C1 segment of cervical spinal cord (tissue), 14 donors: ENCODE measurements around the gene MBD4.
"Not testable (repeated sequence)": the region's sequence is repeated elsewhere in the genome, so short reads cannot be mapped to it uniquely, and the experiment has no call there.

Experiments
- DNase-seq, 14 donors: peaks; one replicate each; lab custom pipeline; 2025; lab: John Stamatoyannopoulos, UW

Gene MBD4

GRCh38 chr3:129439817-129440617 is at the start of gene MBD4, which contains the start of gene IFT122:
MBD4 (minus strand) TSS chr3:129439948; CDS start chr3:129439833, 115 bp downstream.
IFT122 (plus strand) TSS chr3:129440224; CDS start chr3:129440331, 107 bp downstream.
- DNase-seq, result peak; percentile 85 to 98 (median 96)

GRCh38 chr3:129489258-129489657 is 49.5 kb upstream of the MBD4 start:
- not testable (repeated sequence) for DNase-seq

- not testable (repeated sequence) for DNase-seq
Measured at GRCh38 chr3:129487868-129488335, 48.2 kb upstream of the MBD4 start.

GRCh38 chr3:129487183-129487867 is 47.6 kb upstream of the MBD4 start:
- DNase-seq, result peak in 2 of 14 donors; percentile 8 to 34

- no peak for DNase-seq
Measured at GRCh38 chr3:129486664-129487035, 46.9 kb upstream of the MBD4 start.

- peak in 12 of 14 donors; percentile 9 to 80 (median 48) for DNase-seq
Measured at GRCh38 chr3:129485721-129486663, 46.2 kb upstream of the MBD4 start.

- not testable (repeated sequence) for DNase-seq
Measured at GRCh38 chr3:129485146-129485545, 45.4 kb upstream of the MBD4 start.

- DNase-seq, result no peak
Measured at GRCh38 chr3:129483870-129484269, 44.1 kb upstream of the MBD4 start.

GRCh38 chr3:129482721-129483120 is 43.0 kb upstream of the MBD4 start:
- no peak for DNase-seq

- DNase-seq, result peak in 2 of 14 donors; percentile 25 to 44
Measured at GRCh38 chr3:129481766-129482332, 42.1 kb upstream of the MBD4 start.

GRCh38 chr3:129481225-129481765 is 41.5 kb upstream of the MBD4 start:
- DNase-seq, result peak in 1 of 14 donors; percentile 34

- DNase-seq, result no peak
Measured at GRCh38 chr3:129476586-129476985, 36.8 kb upstream of the MBD4 start.

GRCh38 chr3:129475863-129476262 is 36.1 kb upstream of the MBD4 start:
- no peak for DNase-seq

- no peak for DNase-seq
Measured at GRCh38 chr3:129474984-129475804, 35.4 kb upstream of the MBD4 start.

GRCh38 chr3:129473769-129474152 is 34.0 kb upstream of the MBD4 start:
- DNase-seq, result no peak

GRCh38 chr3:129473067-129473768 is 33.5 kb upstream of the MBD4 start:
- DNase-seq, result no peak

GRCh38 chr3:129470861-129471260 is 31.1 kb upstream of the MBD4 start:
- no peak for DNase-seq

- no peak for DNase-seq
Measured at GRCh38 chr3:129469026-129469425, 29.3 kb upstream of the MBD4 start.

- no peak for DNase-seq
Measured at GRCh38 chr3:129467932-129468331, 28.2 kb upstream of the MBD4 start.
